IMR-90 (cell line): ENCODE data around the gene FAM110C. TPM values are rescaled to one million over a fixed set of nuclear protein-coding genes. Genes with fewer than 3 reads are reported as not detected.

Experiments used
- ATAC-seq: fragments of 200-7000 bp; cut with Tn5 transposase; 2 replicates; pipeline ENCODE4 v1.9.1; 2020; ENCODE audit warnings: low read depth, mild to moderate bottlenecking, moderate library complexity
- BruUV-seq: library from RNA; stranded (reverse); fragments of 400-500 nt; replicated peaks from 2 replicates; lab custom pipeline; 2021; lab: Mats Ljungman, UMichigan
- CTCF ChIA-PET: fragments of 300-600 bp; formaldehyde crosslinking; extraction: SDS; loops from one replicate; lab custom pipeline; 2021; ENCODE audit warnings: antibody characterized with exemption; lab: Yijun Ruan, JAX
- POLR2A ChIA-PET: fragments of 300-600 bp; sonication (Branson Sonifier 250); formaldehyde crosslinking; loops from one replicate; lab custom pipeline; 2022; ENCODE audit warnings: antibody characterized with exemption; ENCODE audit not compliant: unreplicated experiment; lab: Charles Lee
- DNase-seq: peaks from one replicate; pipeline ENCODE4 v3.0.0; 2013
- H2AFZ ChIP-seq: replicated peaks from 2 replicates; pipeline ENCODE3; 2013; ENCODE audit warnings: low read length, mild to moderate bottlenecking; ENCODE audit not compliant: poor library complexity
- H2AK5ac ChIP-seq: 2 replicates; pipeline ENCODE4 v1.6.1; 2013; ENCODE audit warnings: low read depth, low read length, inconsistent platforms
- H2AK9ac ChIP-seq: replicated peaks from 2 replicates; pipeline ENCODE3; 2013; ENCODE audit warnings: mild to moderate bottlenecking, low read depth, low read length, moderate library complexity; ENCODE audit not compliant: poor library complexity
- H2BK120ac ChIP-seq: 2 replicates; pipeline ENCODE4 v1.6.1; 2013; ENCODE audit warnings: low read depth, low read length, inconsistent platforms
- H2BK15ac ChIP-seq: 3 replicates; pipeline ENCODE4 v1.6.1; 2013; ENCODE audit warnings: low read depth, low read length, inconsistent platforms
- H2BK20ac ChIP-seq: 2 replicates; pipeline ENCODE4 v1.6.1; 2013; ENCODE audit warnings: low read depth, mild to moderate bottlenecking, inconsistent platforms, low read length, moderate library complexity
- H2BK5ac ChIP-seq: 2 replicates; pipeline ENCODE4 v1.6.1; 2013; ENCODE audit warnings: mild to moderate bottlenecking, low read depth, low read length, inconsistent platforms; ENCODE audit not compliant: poor library complexity, severe bottlenecking
- H3K14ac ChIP-seq: replicated peaks from 2 replicates; pipeline ENCODE4 v1.6.1; 2013; ENCODE audit warnings: low read depth, low read length, inconsistent platforms
- H3K18ac ChIP-seq: 2 replicates; pipeline ENCODE4 v1.6.1; 2013; ENCODE audit warnings: low read depth, low read length, control low read depth
- H3K23ac ChIP-seq: 2 replicates; pipeline ENCODE4 v1.6.1; 2013; ENCODE audit warnings: low read depth, low read length, inconsistent platforms
- H3K27ac ChIP-seq: 2 replicates; pipeline ENCODE4 v1.5.1; 2013; ENCODE audit warnings: mild to moderate bottlenecking, control low read depth, low read length; ENCODE audit not compliant: insufficient read depth
- H3K27me3 ChIP-seq: 2 replicates; pipeline ENCODE4 v1.6.1; 2013; ENCODE audit warnings: low read length; ENCODE audit not compliant: control insufficient read depth, insufficient read depth
- H3K36me3 ChIP-seq: 2 replicates; pipeline ENCODE4 v1.6.1; 2013; ENCODE audit warnings: low read length, mixed read lengths; ENCODE audit not compliant: control insufficient read depth, insufficient read depth
- H3K4ac ChIP-seq: 2 replicates; pipeline ENCODE4 v1.6.1; 2013; ENCODE audit warnings: low read depth, low read length, inconsistent platforms
- H3K4me1 ChIP-seq: 2 replicates; pipeline ENCODE4 v1.6.1; 2013; ENCODE audit warnings: low read length, mixed read lengths; ENCODE audit not compliant: control insufficient read depth, insufficient read depth
- H3K4me2 ChIP-seq: 2 replicates; pipeline ENCODE4 v1.6.1; 2013; ENCODE audit warnings: low read depth, mild to moderate bottlenecking, control low read depth, low read length, moderate library complexity
- H3K4me3 ChIP-seq: 2 replicates; pipeline ENCODE4 v1.5.1; 2013; ENCODE audit warnings: low read depth, mild to moderate bottlenecking, control low read depth, low read length, moderate library complexity; ENCODE audit not compliant: insufficient read depth
- H3K56ac ChIP-seq: 2 replicates; pipeline ENCODE4 v1.6.1; 2013; ENCODE audit warnings: low read length, inconsistent platforms; ENCODE audit not compliant: insufficient read depth; ENCODE audit errors: extremely low read depth
- H3K79me1 ChIP-seq, 2 experiments: 2 replicates each; pipeline ENCODE4 v1.6.1; 2013; ENCODE audit warnings: low read length in 2 of 2, inconsistent platforms in 1 of 2, low read depth in 1 of 2
- H3K9ac ChIP-seq: 2 replicates; pipeline ENCODE4 v1.6.1; 2013; ENCODE audit warnings: low read depth, low read length, control low read depth
- H3K9me1 ChIP-seq: 2 replicates; pipeline ENCODE4 v1.6.1; 2013; ENCODE audit warnings: low read length, inconsistent platforms; ENCODE audit not compliant: insufficient read depth
- H3K9me3 ChIP-seq: 2 replicates; pipeline ENCODE4 v1.6.1; 2013; ENCODE audit warnings: low read length; ENCODE audit not compliant: control insufficient read depth, insufficient read depth
- H4K20me1 ChIP-seq: 2 replicates; pipeline ENCODE4 v1.6.1; 2013; ENCODE audit warnings: low read length, inconsistent platforms; ENCODE audit not compliant: insufficient read depth
- H4K5ac ChIP-seq: 2 replicates; pipeline ENCODE4 v1.6.1; 2013; ENCODE audit warnings: mild to moderate bottlenecking, low read depth, low read length, control low read depth
- H4K8ac ChIP-seq, 2 experiments: 2 replicates each; pipeline ENCODE4 v1.6.1; 2013; ENCODE audit warnings: low read depth in 2 of 2, low read length in 2 of 2, control low read depth in 1 of 2, inconsistent platforms in 1 of 2
- H4K91ac ChIP-seq: 2 replicates; pipeline ENCODE4 v1.6.1; 2013; ENCODE audit warnings: low read depth, low read length, inconsistent platforms; ENCODE audit not compliant: insufficient read depth
- CHD1 ChIP-seq: IDR thresholded peaks from 2 replicates; pipeline ENCODE4 v1.6.1; 2012; ENCODE audit warnings: low read depth, low read length, improper control_type of control experiment
- MAFK ChIP-seq: IDR thresholded peaks from 2 replicates; pipeline ENCODE4 v1.6.1; 2012; ENCODE audit warnings: low read depth, low read length, improper control_type of control experiment
- MAZ ChIP-seq: IDR thresholded peaks from 2 replicates; pipeline ENCODE4 v1.6.1; 2012; ENCODE audit warnings: low read depth, mild to moderate bottlenecking, low read length, improper control_type of control experiment, moderate library complexity, borderline replicate concordance
- NFE2L2 ChIP-seq: fragments of 150-350 bp; IDR thresholded peaks from 2 replicates; pipeline ENCODE4 v1.6.1; 2016; ENCODE audit warnings: low read depth, mild to moderate bottlenecking, low read length
- RCOR1 ChIP-seq: IDR thresholded peaks from 2 replicates; pipeline ENCODE4 v1.6.1; 2012; ENCODE audit warnings: mild to moderate bottlenecking, low read length, improper control_type of control experiment; ENCODE audit not compliant: insufficient replicate concordance
- SMC3 ChIP-seq: fragments of 150-350 bp; IDR thresholded peaks from 2 replicates; pipeline ENCODE4 v1.6.1; 2016; ENCODE audit warnings: low read depth, mild to moderate bottlenecking, antibody characterized with exemption, low read length, moderate library complexity
- WGBS, 2 experiments: methylation state at CpG; one replicate each; pipeline versions ENCODE4 v1.1.5 to v1.1.7; 2013; ENCODE audit warnings: missing lambda C conversion rate in 2 of 2; ENCODE audit not compliant: insufficient read length in 1 of 2; ENCODE audit errors: extremely low coverage in 2 of 2; 5-methylcytosine and 5-hydroxymethylcytosine counted together
- dilution Hi-C: fragments of 300-500 bp; cut with HindIII; formaldehyde crosslinking; loops from one replicate; pipeline ENCODE4 v1.14.3; 2018; ENCODE audit warnings: low sequenced_read_pairs; ENCODE audit not compliant: unreplicated experiment
- in situ Hi-C: fragments of 300-500 bp; cut with MboI; formaldehyde crosslinking; loops from 3 replicates; pipeline ENCODE4 v1.14.3; 2019; ENCODE audit warnings: low sequenced_read_pairs, inconsistent platforms, mixed read lengths
- intact Hi-C: fragments of 100-400 bp; cut with micrococcal nuclease; formaldehyde crosslinking; loops from 2 replicates; pipeline ENCODE4 v1.10.0; 2022
- polyA plus RNA-seq, 3 experiments: library from polyadenylated mRNA; depleted of rRNA; stranded (reverse); fragments of >200 nt; gene quantifications; 2 replicates each; pipeline ENCODE4 v1.2.3, GENCODE V29; 2012; ENCODE audit warnings: low replicate concordance in 1 of 3
- total RNA-seq: library from RNA; depleted of rRNA; stranded (reverse); fragments of >200 nt; gene quantifications from 2 replicates; pipeline ENCODE4 v1.2.3, GENCODE V29; 2012
- TF ChIP-seq, protein P1 (sequence below): conservative IDR thresholded peaks from 2 replicates; pipeline ENCODE4 v1.5.1; 2012; ENCODE audit warnings: mild to moderate bottlenecking, low read depth, low read length, improper control_type of control experiment
- TF ChIP-seq, protein P2 (sequence below): fragments of 150-350 bp; IDR thresholded peaks from 2 replicates; pipeline ENCODE4 v1.6.1; 2017; ENCODE audit warnings: mild to moderate bottlenecking, antibody characterized with exemption, low read length, low read depth

Gene FAM110C
- total and polyA plus RNA-seq, 2 of the 4 experiments (the other 2 are of a cell fraction) = not detected

DNA sequence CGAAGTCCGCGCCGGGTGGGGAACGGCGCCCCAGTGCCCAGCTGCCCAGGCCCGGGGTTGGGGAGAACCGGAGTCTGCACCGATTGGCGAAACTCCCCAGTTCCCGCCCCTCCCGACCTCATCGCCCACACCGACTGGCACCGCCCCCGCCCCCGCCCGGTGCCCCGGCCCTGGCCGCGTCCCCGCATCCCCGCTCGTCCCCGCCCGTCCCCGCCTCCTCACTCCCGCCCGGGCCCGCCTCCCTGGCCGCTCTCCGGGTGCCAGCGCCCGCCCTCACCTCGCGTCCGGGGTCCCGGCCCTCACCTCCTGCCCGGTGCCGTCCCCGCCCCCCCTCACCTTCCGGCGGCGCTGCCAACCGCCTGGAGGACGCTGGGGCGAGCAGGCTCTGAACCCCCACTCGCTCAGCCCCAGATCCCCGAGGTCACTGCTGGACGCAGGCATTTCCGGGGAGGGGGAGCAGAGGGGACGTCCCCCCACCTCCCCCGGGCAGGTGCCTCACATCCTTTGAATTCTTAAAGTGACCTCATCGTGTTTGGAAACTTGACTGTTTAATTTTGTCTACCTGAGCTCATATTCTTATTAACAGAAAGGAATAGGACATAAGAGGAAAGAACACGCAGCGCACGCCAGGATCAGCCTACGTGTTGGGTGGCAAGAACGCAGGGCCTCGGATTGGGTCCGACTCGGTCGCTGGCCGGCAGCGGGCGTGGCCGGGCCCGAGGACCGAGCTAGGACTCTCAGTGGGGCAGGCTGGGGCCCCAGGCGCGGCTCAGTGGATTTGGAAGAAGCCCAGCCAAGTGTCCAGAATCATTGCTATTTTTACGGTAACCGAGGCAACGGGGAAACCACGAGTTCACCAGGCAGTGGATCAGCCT, at the start of gene FAM110C (continued):
- no peak for TF ChIP-seq CHD1
- TF ChIP-seq, protein P1, sequence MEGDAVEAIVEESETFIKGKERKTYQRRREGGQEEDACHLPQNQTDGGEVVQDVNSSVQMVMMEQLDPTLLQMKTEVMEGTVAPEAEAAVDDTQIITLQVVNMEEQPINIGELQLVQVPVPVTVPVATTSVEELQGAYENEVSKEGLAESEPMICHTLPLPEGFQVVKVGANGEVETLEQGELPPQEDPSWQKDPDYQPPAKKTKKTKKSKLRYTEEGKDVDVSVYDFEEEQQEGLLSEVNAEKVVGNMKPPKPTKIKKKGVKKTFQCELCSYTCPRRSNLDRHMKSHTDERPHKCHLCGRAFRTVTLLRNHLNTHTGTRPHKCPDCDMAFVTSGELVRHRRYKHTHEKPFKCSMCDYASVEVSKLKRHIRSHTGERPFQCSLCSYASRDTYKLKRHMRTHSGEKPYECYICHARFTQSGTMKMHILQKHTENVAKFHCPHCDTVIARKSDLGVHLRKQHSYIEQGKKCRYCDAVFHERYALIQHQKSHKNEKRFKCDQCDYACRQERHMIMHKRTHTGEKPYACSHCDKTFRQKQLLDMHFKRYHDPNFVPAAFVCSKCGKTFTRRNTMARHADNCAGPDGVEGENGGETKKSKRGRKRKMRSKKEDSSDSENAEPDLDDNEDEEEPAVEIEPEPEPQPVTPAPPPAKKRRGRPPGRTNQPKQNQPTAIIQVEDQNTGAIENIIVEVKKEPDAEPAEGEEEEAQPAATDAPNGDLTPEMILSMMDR = no peak

DNA sequence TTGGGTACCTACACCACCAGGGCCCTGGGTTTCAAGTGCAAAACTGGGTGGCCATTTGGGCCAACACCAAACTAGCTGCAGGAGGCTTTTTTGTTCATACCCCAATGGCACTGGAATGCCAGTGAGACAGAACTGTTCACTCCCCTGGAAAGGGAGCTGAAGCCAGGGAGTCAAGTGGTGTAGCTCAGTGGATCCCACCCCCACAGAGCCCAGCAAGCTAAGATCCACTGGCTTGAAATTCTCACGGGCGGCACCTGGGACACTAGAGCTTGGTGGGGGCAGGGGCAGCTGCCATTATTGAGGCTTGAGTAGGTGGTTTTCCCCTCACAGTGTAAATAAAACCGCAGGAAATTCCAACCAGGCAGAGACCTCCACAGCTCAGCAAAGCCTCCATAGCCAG, 46.0 kb upstream of the FAM110C start:
- H3K14ac ChIP-seq = no peak overlapping the region
- dilution Hi-C loops = no loop called here
- H4K8ac ChIP-seq = no peak overlapping the region
- no peak overlapping the region for H2BK5ac ChIP-seq
- H3K27me3 ChIP-seq = no peaks in the 10 kb centered on the region
- BruUV-seq = no TSS peak
- H3K4me3 ChIP-seq = no peak overlapping the region
- no peaks in the 10 kb centered on the region for H4K20me1 ChIP-seq
- peaks cover 15% of the 10 kb centered on the region for H3K9me3 ChIP-seq
- H3K4ac ChIP-seq = no peak overlapping the region
- H3K9ac ChIP-seq = no peak overlapping the region
- H3K27ac ChIP-seq = no peak overlapping the region
- POLR2A ChIA-PET = no interaction called here
- H2BK120ac ChIP-seq = no peak overlapping the region
- no peak overlapping the region for H2BK15ac ChIP-seq
- intact Hi-C loops = no loop called here
- no peaks in the 10 kb centered on the region for H3K79me1 ChIP-seq
- no peak overlapping the region for H2AK5ac ChIP-seq
- no peak overlapping the region for H3K23ac ChIP-seq
- CTCF ChIA-PET = no interaction called here
- no peak overlapping the region for H3K4me2 ChIP-seq
- DNase-seq = no peak
- H2AFZ ChIP-seq = no peak overlapping the region
- ATAC-seq = no peak
- no peaks in the 10 kb centered on the region for H3K4me1 ChIP-seq
- H3K36me3 ChIP-seq = no peaks in the 10 kb centered on the region
- no peak overlapping the region for H3K56ac ChIP-seq
- no peak overlapping the region for H2BK20ac ChIP-seq
- in situ Hi-C loops = no loop called here
- no CpG with 5 or more reads among the region's 3 CpGs for whole genome bisulfite sequencing, 2 experiments
- no peak overlapping the region for H2AK9ac ChIP-seq
- no peak overlapping the region for H3K18ac ChIP-seq
- no peaks in the 10 kb centered on the region for H3K9me1 ChIP-seq
- H4K91ac ChIP-seq = no peak overlapping the region
- no peak overlapping the region for H4K5ac ChIP-seq
- TF ChIP-seq, protein P2, sequence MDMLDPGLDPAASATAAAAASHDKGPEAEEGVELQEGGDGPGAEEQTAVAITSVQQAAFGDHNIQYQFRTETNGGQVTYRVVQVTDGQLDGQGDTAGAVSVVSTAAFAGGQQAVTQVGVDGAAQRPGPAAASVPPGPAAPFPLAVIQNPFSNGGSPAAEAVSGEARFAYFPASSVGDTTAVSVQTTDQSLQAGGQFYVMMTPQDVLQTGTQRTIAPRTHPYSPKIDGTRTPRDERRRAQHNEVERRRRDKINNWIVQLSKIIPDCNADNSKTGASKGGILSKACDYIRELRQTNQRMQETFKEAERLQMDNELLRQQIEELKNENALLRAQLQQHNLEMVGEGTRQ = no peak
- TF ChIP-seq MAZ (no peak), MAFK (no peak), NFE2L2 (no peak), SMC3 (no peak), RCOR1 (no peak)
- TF ChIP-seq, protein P1 = no peak
